ENCODE results near the gene ZNF823. TPM values are rescaled to one million over a fixed set of nuclear protein-coding genes. Genes with fewer than 3 reads are reported as not detected.

Gene ZNF823
- total and polyA plus RNA-seq, 2 experiments from 2014 or later = 3.4 to 10.4 TPM

GRCh38 chr19:11674067-11674492 is 64.7 kb downstream of the ZNF823 start:
- Histone ChIP-seq H3K79me2 (no peaks in the 10 kb centered on the region), H3K9me2 (replicated peaks; ENCODE audit: insufficient read depth) (no peaks in the 10 kb centered on the region), H3K27me3 (no peaks in the 10 kb centered on the region), H4K20me1 (ENCODE audit: insufficient read depth, poor library complexity, severe bottlenecking) (no peaks in the 10 kb centered on the region), H3K9me3 (ENCODE audit: low read depth) (no peaks in the 10 kb centered on the region), H2AFZ (peak overlapping the region; percentile 23), H3K36me3 (replicated peaks; ENCODE audit: insufficient read depth, low read depth) (no peaks in the 10 kb centered on the region), H3K4me2 (peak overlapping the region; percentile 73), H3K27ac (no peak overlapping the region), H3K4me3 (peak overlapping the region; percentile 48), H3K4me1 (ENCODE audit: insufficient read depth) (no peaks in the 10 kb centered on the region)
- 21% methylated on average over 26 of the region's 26 CpGs for WGBS (ENCODE audit: low lambda C conversion rate, missing lambda C conversion rate)
- TF ChIP-seq EZH2phosphoT487 (IDR thresholded peaks at IDR 0.05; ENCODE audit: low read depth, severe bottlenecking, unreplicated experiment) (no peak), EZH2 (IDR thresholded peaks at IDR 0.05; ENCODE audit: borderline replicate concordance) (no peak), CTCF (IDR thresholded peaks at IDR 0.05; ENCODE audit: poor library complexity) (no peak)
- no peak for DNase-seq (ENCODE audit: low spot score)

- Histone ChIP-seq H3K27ac (no peak overlapping the region), H3K36me3 (replicated peaks; ENCODE audit: insufficient read depth, low read depth) (no peaks in the 10 kb centered on the region), H3K4me3 (peak overlapping the region; percentile 48), H3K79me2 (no peaks in the 10 kb centered on the region), H3K9me3 (ENCODE audit: low read depth) (no peaks in the 10 kb centered on the region), H3K4me2 (peak overlapping the region; percentile 73), H3K9me2 (replicated peaks; ENCODE audit: insufficient read depth) (no peaks in the 10 kb centered on the region), H3K27me3 (no peaks in the 10 kb centered on the region), H4K20me1 (ENCODE audit: insufficient read depth, poor library complexity, severe bottlenecking) (no peaks in the 10 kb centered on the region), H3K4me1 (ENCODE audit: insufficient read depth) (no peaks in the 10 kb centered on the region), H2AFZ (peak overlapping the region; percentile 23)
- TF ChIP-seq EZH2 (IDR thresholded peaks at IDR 0.05; ENCODE audit: borderline replicate concordance) (no peak), CTCF (IDR thresholded peaks at IDR 0.05; ENCODE audit: poor library complexity) (peak; percentile 82), EZH2phosphoT487 (IDR thresholded peaks at IDR 0.05; ENCODE audit: low read depth, severe bottlenecking, unreplicated experiment) (no peak)
- 8% methylated on average over 14 of the region's 14 CpGs for WGBS (ENCODE audit: low lambda C conversion rate, missing lambda C conversion rate)
- peak; percentile 81 for DNase-seq (ENCODE audit: low spot score)
Observed at GRCh38 chr19:11673608-11674041, 65.1 kb downstream of the ZNF823 start.

Small RNA genes lying within 50 kb of the gene (small RNA-seq; reads per million reads assigned to genes)
- not detected for gene ZNF833P

Other genes with a start within 250 kb of the ZNF823 start
- 8.4 and 9.5 TPM in 2 replicates for gene ZNF653, start 233.1 kb downstream of the ZNF823 start, total RNA-seq
- 9.6 and 10.2 TPM in 2 replicates for gene ZNF653, start 233.1 kb downstream of the ZNF823 start, polyA plus RNA-seq
- gene ECSIT, start 209.8 kb downstream of the ZNF823 start, total RNA-seq = 32.5 and 36.3 TPM in 2 replicates
- 23.2 and 26.3 TPM in 2 replicates for gene ECSIT, start 209.8 kb downstream of the ZNF823 start, polyA plus RNA-seq
- 12.1 and 20.1 TPM in 2 replicates for gene CNN1, start 200.1 kb downstream of the ZNF823 start, total RNA-seq
- gene CNN1, start 200.1 kb downstream of the ZNF823 start, polyA plus RNA-seq = 12.6 and 12.9 TPM in 2 replicates
- gene ELOF1, start 179.7 kb downstream of the ZNF823 start, total RNA-seq = 28.1 and 30.3 TPM in 2 replicates
- gene ELOF1, start 179.7 kb downstream of the ZNF823 start, polyA plus RNA-seq = 72.6 and 81.1 TPM in 2 replicates
- gene ACP5, start 161.3 kb downstream of the ZNF823 start, total RNA-seq = 16.6 and 18.1 TPM in 2 replicates
- 6.5 and 7.2 TPM in 2 replicates for gene ACP5, start 161.3 kb downstream of the ZNF823 start, polyA plus RNA-seq
- gene ZNF627, start 141.5 kb downstream of the ZNF823 start, total RNA-seq = 20.7 and 21.2 TPM in 2 replicates
- 7.8 and 12.5 TPM in 2 replicates for gene ZNF627, start 141.5 kb downstream of the ZNF823 start, polyA plus RNA-seq
- 6.2 and 6.7 TPM in 2 replicates for gene ZNF441, start 28.1 kb upstream of the ZNF823 start, total RNA-seq
- 2.9 and 6.4 TPM in 2 replicates for gene ZNF441, start 28.1 kb upstream of the ZNF823 start, polyA plus RNA-seq
- gene ZNF491, start 59.6 kb upstream of the ZNF823 start, total RNA-seq = 2.9 and 4.8 TPM in 2 replicates
- gene ZNF491, start 59.6 kb upstream of the ZNF823 start, polyA plus RNA-seq = 0.95 and 2.0 TPM in 2 replicates
- gene ZNF440, start 75.3 kb upstream of the ZNF823 start, total RNA-seq = 13.6 and 17.0 TPM in 2 replicates
- gene ZNF440, start 75.3 kb upstream of the ZNF823 start, polyA plus RNA-seq = 1.9 and 3.0 TPM in 2 replicates
- 3.8 and 4.6 TPM in 2 replicates for gene ZNF439, start 109.8 kb upstream of the ZNF823 start, total RNA-seq
- gene ZNF439, start 109.8 kb upstream of the ZNF823 start, polyA plus RNA-seq = 2.3 and 2.6 TPM in 2 replicates
- 24.6 and 51.7 TPM in 2 replicates for gene ZNF69, start 148.8 kb upstream of the ZNF823 start, total RNA-seq
- gene ZNF69, start 148.8 kb upstream of the ZNF823 start, polyA plus RNA-seq = 13.7 and 13.8 TPM in 2 replicates
- 7.5 and 11.7 TPM in 2 replicates for gene ZNF700, start 186.2 kb upstream of the ZNF823 start, total RNA-seq
- 3.6 and 5.6 TPM in 2 replicates for gene ZNF700, start 186.2 kb upstream of the ZNF823 start, polyA plus RNA-seq
- 1.7 and 3.0 TPM in 2 replicates for gene ZNF763, start 226.1 kb upstream of the ZNF823 start, total RNA-seq
- 1.2 and 2.8 TPM in 2 replicates for gene ZNF763, start 226.1 kb upstream of the ZNF823 start, polyA plus RNA-seq

Measured in hepatocyte (in vitro differentiated cells).